Measurements from ENCODE around the gene KLB.

The KLB gene

GRCh38 chr4:39427520-39428114 is 20.9 kb downstream of the KLB start:
- TF ChIP-seq CTCF (IDR thresholded peaks at IDR 0.05; ENCODE audit: extremely low read depth, missing control alignments): no peak
- no peak for DNase-seq (ENCODE audit: low spot score)

- DNase-seq (ENCODE audit: low spot score): no peak
- no peak for TF ChIP-seq CTCF (IDR thresholded peaks at IDR 0.05; ENCODE audit: extremely low read depth, missing control alignments)
Observed at GRCh38 chr4:39429476-39430334, 23.0 kb downstream of the KLB start.

GRCh38 chr4:39433878-39434492 is 27.3 kb downstream of the KLB start:
- no peak for DNase-seq (ENCODE audit: low spot score)
- TF ChIP-seq CTCF (IDR thresholded peaks at IDR 0.05; ENCODE audit: extremely low read depth, missing control alignments): no peak

- no peak for TF ChIP-seq CTCF (IDR thresholded peaks at IDR 0.05; ENCODE audit: extremely low read depth, missing control alignments)
- no peak for DNase-seq (ENCODE audit: low spot score)
Observed at GRCh38 chr4:39435659-39436563, 29.2 kb downstream of the KLB start.

GRCh38 chr4:39441593-39441992 is 34.9 kb downstream of the KLB start:
- DNase-seq (ENCODE audit: low spot score): no peak
- no peak for TF ChIP-seq CTCF (IDR thresholded peaks at IDR 0.05; ENCODE audit: extremely low read depth, missing control alignments)

- TF ChIP-seq CTCF (IDR thresholded peaks at IDR 0.05; ENCODE audit: extremely low read depth, missing control alignments): no peak
- DNase-seq (ENCODE audit: low spot score): no peak
Observed at GRCh38 chr4:39442998-39443397, 36.3 kb downstream of the KLB start.

Data from GM20000 (cell line).